Osteoblast (primary cell): ENCODE results near the gene AATK. TPM values are rescaled to one million over a fixed set of nuclear protein-coding genes. Genes with fewer than 3 reads are reported as not detected.

Experiments used
- DNase-seq: peaks from one replicate; pipeline ENCODE4 v3.0.0; 2011; ENCODE audit warnings: low spot score, mixed read lengths; ENCODE audit not compliant: insufficient read length; ENCODE audit errors: missing footprints
- H2AFZ ChIP-seq: 2 replicates; pipeline ENCODE4 v1.6.0; 2011; ENCODE audit warnings: mild to moderate bottlenecking, low read length
- H3K27ac ChIP-seq: 2 replicates; pipeline ENCODE4 v1.5.1; 2011; ENCODE audit warnings: mild to moderate bottlenecking, low read depth, low read length, moderate library complexity
- H3K27me3 ChIP-seq: 2 replicates; pipeline ENCODE4 v1.6.0; 2012; ENCODE audit warnings: mild to moderate bottlenecking, control low read depth, inconsistent platforms, low read length, moderate library complexity; ENCODE audit not compliant: insufficient read depth
- H3K36me3 ChIP-seq: 2 replicates; pipeline ENCODE4 v1.5.1; 2011; ENCODE audit warnings: mild to moderate bottlenecking, low read length, control low read depth, moderate library complexity; ENCODE audit not compliant: insufficient read depth
- H3K4me1 ChIP-seq: 2 replicates; pipeline ENCODE4 v1.5.1; 2011; ENCODE audit warnings: mild to moderate bottlenecking, low read length, control low read depth, moderate library complexity; ENCODE audit not compliant: insufficient read depth
- H3K4me2 ChIP-seq: 2 replicates; pipeline ENCODE4 v1.6.0; 2011; ENCODE audit warnings: mild to moderate bottlenecking, low read length; ENCODE audit not compliant: insufficient read depth
- H3K4me3 ChIP-seq: fragments of 200-600 bp; sonication (generic); 3 replicates; pipeline ENCODE4 v1.5.1; 2012; ENCODE audit warnings: mild to moderate bottlenecking, low read length, inconsistent platforms; ENCODE audit not compliant: insufficient read depth
- H3K79me2 ChIP-seq: 2 replicates; pipeline ENCODE4 v1.6.0; 2012; ENCODE audit warnings: mild to moderate bottlenecking, low read length, control low read depth, inconsistent platforms; ENCODE audit not compliant: insufficient read depth
- H3K9me3 ChIP-seq: 2 replicates; pipeline ENCODE4 v1.5.1; 2011; ENCODE audit warnings: low read depth, low read length, control low read depth
- H4K20me1 ChIP-seq: 2 replicates; pipeline ENCODE4 v1.6.0; 2012; ENCODE audit warnings: mild to moderate bottlenecking, low read length, control low read depth; ENCODE audit not compliant: insufficient read depth
- CTCF ChIP-seq: IDR thresholded peaks from 2 replicates; pipeline ENCODE4 v1.5.1; 2011; ENCODE audit warnings: mild to moderate bottlenecking, low read depth, low read length, moderate library complexity; ENCODE audit errors: extremely low read depth
- total RNA-seq: library from RNA; depleted of rRNA; stranded (reverse); fragments of >200 nt; gene quantifications from 2 replicates; pipeline ENCODE4 v1.2.3, GENCODE V29; 2012

The AATK gene
- total RNA-seq, 1 donor: under 0.01 TPM

GRCh38 chr17:81151278-81151677, 14.7 kb downstream of the AATK start:
- Histone ChIP-seq H3K4me1 (no peaks in the 10 kb centered on the region), H3K4me3 (no peak overlapping the region), H3K27ac (no peak overlapping the region), H3K9me3 (no peaks in the 10 kb centered on the region), H3K79me2 (no peaks in the 10 kb centered on the region), H3K27me3 (no peaks in the 10 kb centered on the region), H3K36me3 (no peaks in the 10 kb centered on the region), H3K4me2 (no peak overlapping the region), H4K20me1 (no peaks in the 10 kb centered on the region), H2AFZ (no peak overlapping the region)
- TF ChIP-seq CTCF: no peak
- DNase-seq: no peak

GRCh38 chr17:81150377-81151077, 15.5 kb downstream of the AATK start:
- no peak for DNase-seq
- no peaks in the 10 kb centered on the region for H3K79me2 ChIP-seq

GRCh38 chr17:81148986-81149533, 17.0 kb downstream of the AATK start:
- H3K4me2 ChIP-seq: no peak overlapping the region
- H3K4me3 ChIP-seq: no peak overlapping the region
- no peaks in the 10 kb centered on the region for H3K27me3 ChIP-seq
- no peaks in the 10 kb centered on the region for H3K9me3 ChIP-seq
- no peak overlapping the region for H2AFZ ChIP-seq
- no peak for TF ChIP-seq CTCF
- H3K27ac ChIP-seq: no peak overlapping the region
- no peaks in the 10 kb centered on the region for H3K4me1 ChIP-seq
- no peaks in the 10 kb centered on the region for H3K36me3 ChIP-seq
- H3K79me2 ChIP-seq: no peaks in the 10 kb centered on the region
- no peaks in the 10 kb centered on the region for H4K20me1 ChIP-seq
- no peak for DNase-seq

More at GRCh38 chr17:81150377-81151077, 15.5 kb downstream of the AATK start:
- TF ChIP-seq CTCF: no peak
- Histone ChIP-seq H3K4me3 (no peak overlapping the region), H3K4me1 (no peaks in the 10 kb centered on the region), H3K36me3 (no peaks in the 10 kb centered on the region), H3K9me3 (no peaks in the 10 kb centered on the region), H3K27me3 (no peaks in the 10 kb centered on the region), H3K4me2 (no peak overlapping the region), H3K27ac (no peak overlapping the region), H2AFZ (no peak overlapping the region), H4K20me1 (no peaks in the 10 kb centered on the region)

GRCh38 chr17:81148571-81148970, 17.4 kb downstream of the AATK start:
- Histone ChIP-seq H4K20me1 (no peaks in the 10 kb centered on the region), H3K9me3 (no peaks in the 10 kb centered on the region), H2AFZ (no peak overlapping the region), H3K4me1 (no peaks in the 10 kb centered on the region), H3K79me2 (no peaks in the 10 kb centered on the region), H3K27me3 (no peaks in the 10 kb centered on the region), H3K27ac (no peak overlapping the region), H3K4me2 (no peak overlapping the region), H3K36me3 (no peaks in the 10 kb centered on the region), H3K4me3 (no peak overlapping the region)
- DNase-seq: no peak
- TF ChIP-seq CTCF: no peak
